GM23338 (cell line): ENCODE measurements around the gene NOX4. TPM values are rescaled to one million over a fixed set of nuclear protein-coding genes. Genes with fewer than 3 reads are reported as not detected.

Experiments used
- ATAC-seq: fragments of 200-7000 bp; cut with Tn5 transposase; 3 replicates; pipeline ENCODE4 v1.9.1; 2020
- DNase-seq: peaks from one replicate; pipeline ENCODE4 v3.0.0-alpha.2; 2015; ENCODE audit warnings: low spot score
- H2AFZ ChIP-seq: fragments of 200-600 bp; sonication (generic); 2 replicates; pipeline ENCODE4 v1.8.0; 2016; ENCODE audit warnings: antibody characterized with exemption, mild to moderate bottlenecking, moderate library complexity
- H3F3A ChIP-seq: fragments of 200-600 bp; sonication (generic); replicated peaks from 2 replicates; pipeline ENCODE4 v1.8.0; 2017; ENCODE audit warnings: antibody characterized with exemption, mixed run types, low read depth
- H3K27ac ChIP-seq: fragments of 200-600 bp; sonication (generic); 2 replicates; pipeline ENCODE4 v1.6.1; 2016; ENCODE audit warnings: low read depth
- H3K27me3 ChIP-seq: fragments of 200-600 bp; sonication (generic); 2 replicates; pipeline ENCODE4 v1.8.0; 2016; ENCODE audit warnings: mild to moderate bottlenecking, mixed run types, moderate library complexity; ENCODE audit not compliant: insufficient read depth
- H3K36me3 ChIP-seq: fragments of 200-600 bp; sonication (generic); 2 replicates; pipeline ENCODE4 v1.8.0; 2016; ENCODE audit warnings: mild to moderate bottlenecking; ENCODE audit not compliant: insufficient read depth
- H3K4me1 ChIP-seq: fragments of 200-600 bp; sonication (generic); 2 replicates; pipeline ENCODE4 v1.8.0; 2016; ENCODE audit warnings: mild to moderate bottlenecking, moderate library complexity; ENCODE audit not compliant: insufficient read depth
- H3K4me2 ChIP-seq: fragments of 200-600 bp; sonication (generic); 2 replicates; pipeline ENCODE4 v1.7.1; 2017; ENCODE audit warnings: mixed run types
- H3K4me3 ChIP-seq: fragments of 200-600 bp; sonication (generic); 2 replicates; pipeline ENCODE4 v1.6.1; 2016; ENCODE audit warnings: mixed run types
- H3K79me2 ChIP-seq: fragments of 200-600 bp; sonication (generic); replicated peaks from 2 replicates; pipeline ENCODE4 v1.8.0; 2017; ENCODE audit warnings: mild to moderate bottlenecking; ENCODE audit not compliant: insufficient read depth
- H3K9me2 ChIP-seq: fragments of 200-600 bp; sonication (generic); 2 replicates; pipeline ENCODE4 v1.8.0; 2017; ENCODE audit not compliant: insufficient read depth
- H4K20me1 ChIP-seq: fragments of 200-600 bp; sonication (generic); replicated peaks from 2 replicates; pipeline ENCODE4 v1.8.0; 2017; ENCODE audit warnings: mild to moderate bottlenecking; ENCODE audit not compliant: insufficient read depth
- H3K27ac Mint-ChIP-seq: 2 replicates; pipeline ENCODE4 v1.8.0; 2020; ENCODE audit warnings: inconsistent platforms, mild to moderate bottlenecking, moderate library complexity, mixed read lengths
- H3K27me3 Mint-ChIP-seq: 3 replicates; pipeline ENCODE4 v1.8.0; 2022; ENCODE audit warnings: low read depth, mild to moderate bottlenecking, moderate library complexity, mixed read lengths, inconsistent platforms; ENCODE audit not compliant: insufficient read depth, poor library complexity
- H3K36me3 Mint-ChIP-seq: 3 replicates; pipeline ENCODE4 v1.8.0; 2021; ENCODE audit warnings: low read depth, mild to moderate bottlenecking, inconsistent platforms, moderate library complexity, mixed read lengths
- H3K4me1 Mint-ChIP-seq: 3 replicates; pipeline ENCODE4 v1.8.0; 2020; ENCODE audit warnings: mild to moderate bottlenecking, inconsistent platforms, mixed read lengths
- H3K4me3 Mint-ChIP-seq: 3 replicates; pipeline ENCODE4 v1.8.0; 2021; ENCODE audit warnings: moderate library complexity, mild to moderate bottlenecking, inconsistent platforms, mixed read lengths
- H3K9me3 Mint-ChIP-seq: 3 replicates; pipeline ENCODE4 v1.8.0; 2020; ENCODE audit warnings: moderate library complexity, mild to moderate bottlenecking, inconsistent platforms, mixed read lengths
- CREB1 ChIP-seq: fragments of 250-450 bp; sonication (Bioruptor Pico); IDR thresholded peaks from 2 replicates; pipeline ENCODE4 v1.5.0; 2020; ENCODE audit warnings: low read depth, mild to moderate bottlenecking, moderate library complexity
- EZH2phosphoT487 ChIP-seq: fragments of 200-600 bp; sonication (generic); IDR thresholded peaks from one replicate; pipeline ENCODE4 v1.8.1; 2018; ENCODE audit warnings: antibody characterized with exemption; ENCODE audit not compliant: unreplicated experiment
- JUNB ChIP-seq: IDR thresholded peaks from one replicate; pipeline ENCODE4 v1.6.1; 2016; ENCODE audit warnings: antibody characterized with exemption; ENCODE audit not compliant: unreplicated experiment
- NANOG ChIP-seq: IDR thresholded peaks from 2 replicates; pipeline ENCODE4 v1.6.1; 2016; ENCODE audit warnings: antibody characterized with exemption, borderline replicate concordance
- STAT1 ChIP-seq: IDR thresholded peaks from one replicate; pipeline ENCODE4 v1.6.1; 2016; ENCODE audit warnings: antibody characterized with exemption; ENCODE audit not compliant: unreplicated experiment
- ZNF114 ChIP-seq: fragments of 250-450 bp; sonication (Bioruptor Pico); IDR thresholded peaks from 2 replicates; pipeline ENCODE4 v1.5.0; 2020; ENCODE audit warnings: mild to moderate bottlenecking, moderate library complexity
- ZNF331 ChIP-seq: fragments of 250-450 bp; sonication (Bioruptor Pico); IDR thresholded peaks from 2 replicates; pipeline ENCODE4 v1.5.0; 2020; ENCODE audit warnings: low read depth, mild to moderate bottlenecking, moderate library complexity
- polyA plus RNA-seq: library from polyadenylated mRNA; unstranded; fragments of >200 nt; fragmentation: Nextera tagmentation; extraction: Ambion mirVana; gene quantifications from 2 replicates; pipeline ENCODE4 v1.2.1, GENCODE V29; 2016
- total RNA-seq: library from RNA; depleted of rRNA; stranded (reverse); fragments of >200 nt; shearing (Covaris generic); gene quantifications from 2 replicates; pipeline ENCODE4 v1.2.3, GENCODE V29; 2014
- TF ChIP-seq, protein P1 (sequence below): fragments of 250-450 bp; sonication (Bioruptor Pico); IDR thresholded peaks from 2 replicates; pipeline ENCODE4 v1.5.0; 2020; ENCODE audit warnings: mild to moderate bottlenecking, moderate library complexity

Gene NOX4
- total and polyA plus RNA-seq, 2 experiments from 2014 or later, result 1.9 to 2.6 TPM

DNA sequence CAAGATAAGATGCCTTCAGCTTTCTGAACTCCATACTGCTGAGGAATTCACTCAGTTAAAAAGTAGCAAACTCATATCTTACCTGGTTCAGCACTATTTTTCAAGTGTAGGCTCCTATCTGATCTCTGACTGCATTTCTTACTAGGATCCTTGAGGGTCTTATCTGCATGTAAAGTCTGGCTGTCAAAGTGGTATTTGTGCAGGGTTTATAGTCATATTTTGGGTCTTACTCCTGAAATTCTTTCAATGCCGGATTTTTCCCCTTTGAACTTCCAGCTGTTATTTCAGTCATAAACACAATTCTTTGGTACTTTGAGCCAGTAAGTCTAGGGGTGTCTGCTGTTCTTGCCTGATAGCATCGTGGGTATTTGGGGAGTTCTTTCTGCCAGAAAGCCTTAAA is 25.3 kb upstream of the NOX4 start (continued):
- TF ChIP-seq, protein P1, sequence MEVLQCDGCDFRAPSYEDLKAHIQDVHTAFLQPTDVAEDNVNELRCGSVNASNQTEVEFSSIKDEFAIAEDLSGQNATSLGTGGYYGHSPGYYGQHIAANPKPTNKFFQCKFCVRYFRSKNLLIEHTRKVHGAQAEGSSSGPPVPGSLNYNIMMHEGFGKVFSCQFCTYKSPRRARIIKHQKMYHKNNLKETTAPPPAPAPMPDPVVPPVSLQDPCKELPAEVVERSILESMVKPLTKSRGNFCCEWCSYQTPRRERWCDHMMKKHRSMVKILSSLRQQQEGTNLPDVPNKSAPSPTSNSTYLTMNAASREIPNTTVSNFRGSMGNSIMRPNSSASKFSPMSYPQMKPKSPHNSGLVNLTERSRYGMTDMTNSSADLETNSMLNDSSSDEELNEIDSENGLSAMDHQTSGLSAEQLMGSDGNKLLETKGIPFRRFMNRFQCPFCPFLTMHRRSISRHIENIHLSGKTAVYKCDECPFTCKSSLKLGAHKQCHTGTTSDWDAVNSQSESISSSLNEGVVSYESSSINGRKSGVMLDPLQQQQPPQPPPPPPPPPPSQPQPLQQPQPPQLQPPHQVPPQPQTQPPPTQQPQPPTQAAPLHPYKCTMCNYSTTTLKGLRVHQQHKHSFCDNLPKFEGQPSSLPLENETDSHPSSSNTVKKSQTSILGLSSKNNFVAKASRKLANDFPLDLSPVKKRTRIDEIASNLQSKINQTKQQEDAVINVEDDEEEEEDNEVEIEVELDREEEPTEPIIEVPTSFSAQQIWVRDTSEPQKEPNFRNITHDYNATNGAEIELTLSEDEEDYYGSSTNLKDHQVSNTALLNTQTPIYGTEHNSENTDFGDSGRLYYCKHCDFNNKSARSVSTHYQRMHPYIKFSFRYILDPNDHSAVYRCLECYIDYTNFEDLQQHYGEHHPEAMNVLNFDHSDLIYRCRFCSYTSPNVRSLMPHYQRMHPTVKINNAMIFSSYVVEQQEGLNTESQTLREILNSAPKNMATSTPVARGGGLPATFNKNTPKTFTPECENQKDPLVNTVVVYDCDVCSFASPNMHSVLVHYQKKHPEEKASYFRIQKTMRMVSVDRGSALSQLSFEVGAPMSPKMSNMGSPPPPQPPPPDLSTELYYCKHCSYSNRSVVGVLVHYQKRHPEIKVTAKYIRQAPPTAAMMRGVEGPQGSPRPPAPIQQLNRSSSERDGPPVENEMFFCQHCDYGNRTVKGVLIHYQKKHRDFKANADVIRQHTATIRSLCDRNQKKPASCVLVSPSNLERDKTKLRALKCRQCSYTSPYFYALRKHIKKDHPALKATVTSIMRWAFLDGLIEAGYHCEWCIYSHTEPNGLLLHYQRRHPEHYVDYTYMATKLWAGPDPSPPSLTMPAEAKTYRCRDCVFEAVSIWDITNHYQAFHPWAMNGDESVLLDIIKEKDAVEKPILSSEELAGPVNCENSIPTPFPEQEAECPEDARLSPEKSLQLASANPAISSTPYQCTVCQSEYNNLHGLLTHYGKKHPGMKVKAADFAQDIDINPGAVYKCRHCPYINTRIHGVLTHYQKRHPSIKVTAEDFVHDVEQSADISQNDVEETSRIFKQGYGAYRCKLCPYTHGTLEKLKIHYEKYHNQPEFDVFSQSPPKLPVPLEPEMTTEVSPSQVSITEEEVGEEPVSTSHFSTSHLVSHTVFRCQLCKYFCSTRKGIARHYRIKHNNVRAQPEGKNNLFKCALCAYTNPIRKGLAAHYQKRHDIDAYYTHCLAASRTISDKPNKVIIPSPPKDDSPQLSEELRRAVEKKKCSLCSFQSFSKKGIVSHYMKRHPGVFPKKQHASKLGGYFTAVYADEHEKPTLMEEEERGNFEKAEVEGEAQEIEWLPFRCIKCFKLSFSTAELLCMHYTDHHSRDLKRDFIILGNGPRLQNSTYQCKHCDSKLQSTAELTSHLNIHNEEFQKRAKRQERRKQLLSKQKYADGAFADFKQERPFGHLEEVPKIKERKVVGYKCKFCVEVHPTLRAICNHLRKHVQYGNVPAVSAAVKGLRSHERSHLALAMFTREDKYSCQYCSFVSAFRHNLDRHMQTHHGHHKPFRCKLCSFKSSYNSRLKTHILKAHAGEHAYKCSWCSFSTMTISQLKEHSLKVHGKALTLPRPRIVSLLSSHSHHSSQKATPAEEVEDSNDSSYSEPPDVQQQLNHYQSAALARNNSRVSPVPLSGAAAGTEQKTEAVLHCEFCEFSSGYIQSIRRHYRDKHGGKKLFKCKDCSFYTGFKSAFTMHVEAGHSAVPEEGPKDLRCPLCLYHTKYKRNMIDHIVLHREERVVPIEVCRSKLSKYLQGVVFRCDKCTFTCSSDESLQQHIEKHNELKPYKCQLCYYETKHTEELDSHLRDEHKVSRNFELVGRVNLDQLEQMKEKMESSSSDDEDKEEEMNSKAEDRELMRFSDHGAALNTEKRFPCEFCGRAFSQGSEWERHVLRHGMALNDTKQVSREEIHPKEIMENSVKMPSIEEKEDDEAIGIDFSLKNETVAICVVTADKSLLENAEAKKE (CRISPR knock-in tag), result no peak
- no peak for TF ChIP-seq STAT1
- TF ChIP-seq JUNB, result no peak
- TF ChIP-seq ZNF114 (CRISPR knock-in tag), result no peak
- no peak for TF ChIP-seq CREB1 (CRISPR knock-in tag)
- no peak for TF ChIP-seq ZNF331
- TF ChIP-seq NANOG, result no peak

DNA sequence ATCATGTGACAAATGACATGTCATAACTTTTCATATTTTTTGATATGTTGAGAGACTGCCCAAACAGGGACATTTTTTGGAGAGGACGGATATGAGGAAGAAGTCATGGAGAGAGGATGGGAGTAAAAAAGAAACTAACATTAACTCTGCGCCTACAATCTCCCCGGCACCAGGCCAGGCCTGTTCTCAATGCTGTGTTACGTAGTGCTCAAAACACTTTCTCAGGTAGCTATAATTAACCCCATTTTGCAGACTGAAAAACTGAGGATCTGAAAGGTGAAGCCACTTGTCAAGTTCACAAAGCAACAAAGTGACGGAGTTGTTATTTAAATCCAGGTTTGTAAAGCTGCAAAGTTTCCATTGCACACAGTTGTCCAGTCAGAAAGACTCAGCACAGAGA is 17.4 kb upstream of the NOX4 start:
- H3K9me2 ChIP-seq, result no peaks in the 10 kb centered on the region
- H3K4me2 ChIP-seq, result no peak overlapping the region
- Mint-ChIP-seq H3K4me1 (no peaks in the 10 kb centered on the region), H3K27ac (no peak overlapping the region), H3K9me3 (no peaks in the 10 kb centered on the region), H3K27me3 (no peaks in the 10 kb centered on the region), H3K4me3 (no peak overlapping the region), H3K36me3 (no peaks in the 10 kb centered on the region)
- H3K27me3 ChIP-seq, result no peaks in the 10 kb centered on the region
- no peaks in the 10 kb centered on the region for H3K4me1 ChIP-seq
- no peaks in the 10 kb centered on the region for H3K79me2 ChIP-seq
- no peak for ATAC-seq
- TF ChIP-seq EZH2phosphoT487 (no peak), CREB1 (CRISPR knock-in tag) (no peak), ZNF114 (CRISPR knock-in tag) (no peak), STAT1 (no peak)
- no peaks in the 10 kb centered on the region for H3K36me3 ChIP-seq
- H3K27ac ChIP-seq, result no peak overlapping the region
- H3F3A ChIP-seq, result no peaks in the 10 kb centered on the region
- H4K20me1 ChIP-seq, result no peaks in the 10 kb centered on the region; the same call in 1 of the 2 replicates
- no peak overlapping the region for H2AFZ ChIP-seq
- H3K4me3 ChIP-seq, result no peak overlapping the region
- no peak for DNase-seq
